Stimulated activated CD8-positive, alpha-beta memory T cell treated with anti-CD3 and anti-CD28 coated beads, Interleukin-12 subunit alpha, Interleukin-12 subunit beta, amount 100 ng/mL, for 1 hour (primary cell): ENCODE data around the gene GIPR.
A peak's percentile ranks its signal among the peaks of the same experiment; 100 is the strongest.
"Not testable (repeated sequence)": the region's sequence is repeated elsewhere in the genome, so short reads cannot be mapped to it uniquely, and the experiment has no call there.

Experiments
- DNase-seq: peaks from one replicate; pipeline ENCODE4 v3.0.0-alpha.2; 2020; ENCODE audit warnings: low read depth

GIPR gene

DNA sequence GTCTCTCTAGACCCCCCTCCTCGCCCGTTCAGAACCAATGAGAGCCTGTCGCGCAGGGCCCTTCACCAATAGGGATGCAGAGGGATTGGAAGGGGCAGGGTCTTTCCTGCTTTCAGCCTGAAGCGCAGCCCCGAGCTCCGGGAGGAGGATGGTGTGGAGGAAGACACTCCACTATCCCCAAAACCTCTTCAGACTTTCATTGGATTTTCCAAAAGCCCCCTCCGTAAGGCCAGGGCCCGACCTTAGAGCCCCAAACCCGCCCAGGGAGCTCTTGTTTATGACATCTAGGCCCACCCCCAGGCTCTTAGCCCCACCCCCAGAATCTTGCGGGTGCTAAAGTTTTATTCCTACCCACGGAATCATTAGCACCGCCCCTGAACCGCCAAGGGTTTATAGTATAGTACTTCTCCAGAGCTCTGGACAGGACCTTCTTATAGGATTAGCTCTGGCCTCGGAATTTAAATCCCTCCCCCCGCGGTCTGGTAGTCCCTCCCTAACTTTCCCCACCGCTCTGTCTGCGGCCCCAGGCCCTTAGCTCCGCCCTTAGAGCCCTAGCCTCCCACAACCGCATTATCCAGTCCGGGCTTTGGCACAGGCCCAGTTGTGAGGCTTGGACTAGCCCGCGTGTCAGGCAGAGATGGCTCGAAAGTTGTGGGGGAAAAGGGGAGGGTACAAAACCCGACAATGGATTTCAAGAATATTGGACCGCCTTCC, 22.2 kb upstream of the GIPR start:
- DNase-seq = peak; percentile 55

DNA sequence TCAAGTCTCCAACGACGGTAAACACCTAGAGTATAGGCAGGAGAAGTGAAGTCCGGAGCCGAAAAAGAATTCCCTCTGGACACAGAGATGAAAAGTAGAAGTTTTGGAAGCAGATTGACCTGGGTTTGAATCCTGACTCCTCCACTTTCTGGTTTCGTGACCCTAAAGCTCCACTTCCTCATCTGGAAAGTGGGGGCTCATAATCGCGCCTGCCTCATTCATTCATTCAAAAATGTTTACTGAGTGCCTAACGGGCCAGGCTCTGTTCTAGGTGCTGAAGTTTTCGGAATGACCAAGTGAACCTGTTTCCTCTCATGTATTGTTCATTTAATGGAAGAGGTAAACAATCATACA, 21.7 kb upstream of the GIPR start:
- DNase-seq = no peak

- no peak for DNase-seq
These were observed 17.3 kb upstream of the GIPR start for GRCh38 chr19:45650722-45651121.

- no peak for DNase-seq
These were observed 14.4 kb upstream of the GIPR start for GRCh38 chr19:45653634-45654033.

- no peak for DNase-seq
These were observed 12.9 kb upstream of the GIPR start for GRCh38 chr19:45655073-45655472.

- no peak for DNase-seq
These were observed 10.4 kb upstream of the GIPR start for GRCh38 chr19:45657520-45658167.

- no peak for DNase-seq
These were observed 8.8 kb upstream of the GIPR start for GRCh38 chr19:45659096-45659729.

DNA sequence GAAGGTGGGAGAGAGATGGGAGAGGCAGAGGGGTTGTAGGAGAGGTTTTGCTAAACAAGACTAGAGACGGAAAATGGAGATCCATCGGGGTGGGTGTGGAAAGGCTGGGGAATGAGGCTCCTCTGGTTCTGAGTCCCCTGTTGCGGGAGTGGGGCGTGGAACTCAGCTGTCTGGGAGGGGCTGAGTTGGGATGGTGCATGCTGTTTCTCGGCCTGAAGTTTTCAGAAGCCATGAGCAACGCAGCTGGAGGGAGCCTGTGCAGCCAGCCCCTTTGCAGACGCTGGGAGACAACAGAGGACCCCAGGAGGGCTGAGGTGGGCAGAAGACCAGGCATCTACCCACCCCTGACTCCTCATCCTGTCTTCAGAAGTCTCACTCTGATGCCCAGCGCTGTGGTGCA, 7.4 kb upstream of the GIPR start:
- no peak for DNase-seq

GRCh38 chr19:45663800-45664199, 4.2 kb upstream of the GIPR start:
- no peak for DNase-seq

- DNase-seq = no peak
These were observed 3.4 kb upstream of the GIPR start for GRCh38 chr19:45664575-45664974.

DNA sequence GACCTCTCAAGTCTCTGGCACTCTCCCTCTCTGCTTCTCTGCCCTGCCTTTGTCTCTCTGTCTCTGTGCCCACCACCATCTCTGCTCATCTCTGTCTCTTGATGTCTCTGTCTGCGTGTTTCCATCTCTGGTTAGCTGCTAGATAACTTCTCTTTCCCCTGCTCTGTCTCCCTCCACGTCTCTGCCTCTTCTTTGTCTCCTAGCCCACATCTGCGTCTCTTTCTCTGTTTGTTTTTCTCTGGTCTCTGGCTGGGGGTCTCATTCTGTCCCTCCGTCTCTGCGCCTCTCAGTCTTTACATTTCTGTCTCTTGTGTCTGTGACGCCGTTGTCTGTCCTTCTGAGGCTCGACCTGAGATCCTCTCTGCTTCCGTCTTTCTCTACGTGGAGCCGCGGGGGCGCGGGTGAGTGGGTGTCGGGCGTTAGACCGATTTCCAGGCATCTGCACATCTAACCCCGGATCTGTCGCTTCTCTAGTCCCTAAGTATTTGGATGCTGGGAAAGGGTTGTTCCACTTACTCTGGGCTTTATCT, 386 bp downstream of the GIPR start:
- DNase-seq = no peak

- no peak for DNase-seq
These were observed 2.8 kb downstream of the GIPR start for GRCh38 chr19:45670670-45671453.

- no peak for DNase-seq
These were observed 6.9 kb downstream of the GIPR start for GRCh38 chr19:45674946-45675345.

GRCh38 chr19:45676851-45677263, 8.8 kb downstream of the GIPR start:
- DNase-seq = peak; percentile 33

GRCh38 chr19:45677351-45678230, 9.6 kb downstream of the GIPR start:
- peak; percentile 62 for DNase-seq

DNA sequence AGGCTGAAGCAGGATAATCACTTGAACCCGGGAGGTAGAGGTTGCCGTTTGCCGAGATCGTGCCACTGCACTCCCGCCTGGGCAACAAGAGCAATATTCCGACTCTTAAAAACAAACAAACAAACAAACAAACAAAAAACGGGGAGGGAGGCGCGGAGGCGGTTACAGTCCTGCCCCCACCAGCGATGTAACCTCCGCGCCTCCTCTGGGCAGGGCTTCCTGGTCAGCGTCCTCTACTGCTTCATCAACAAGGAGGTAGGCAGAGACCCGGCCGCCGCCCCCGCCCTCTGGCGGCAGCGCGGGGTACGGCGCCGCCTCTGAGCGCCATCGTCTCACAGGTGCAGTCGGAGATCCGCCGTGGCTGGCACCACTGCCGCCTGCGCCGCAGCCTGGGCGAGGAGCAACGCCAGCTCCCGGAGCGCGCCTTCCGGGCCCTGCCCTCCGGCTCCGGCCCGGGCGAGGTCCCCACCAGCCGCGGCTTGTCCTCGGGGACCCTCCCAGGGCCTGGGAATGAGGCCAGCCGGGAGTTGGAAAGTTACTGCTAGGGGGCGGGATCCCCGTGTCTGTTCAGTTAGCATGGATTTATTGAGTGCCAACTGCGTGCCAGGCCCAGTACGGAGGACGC, 13.5 kb downstream of the GIPR start:
- peak; percentile 75 for DNase-seq

GRCh38 chr19:45682117-45682516, 14.1 kb downstream of the GIPR start:
- DNase-seq = no peak

DNA sequence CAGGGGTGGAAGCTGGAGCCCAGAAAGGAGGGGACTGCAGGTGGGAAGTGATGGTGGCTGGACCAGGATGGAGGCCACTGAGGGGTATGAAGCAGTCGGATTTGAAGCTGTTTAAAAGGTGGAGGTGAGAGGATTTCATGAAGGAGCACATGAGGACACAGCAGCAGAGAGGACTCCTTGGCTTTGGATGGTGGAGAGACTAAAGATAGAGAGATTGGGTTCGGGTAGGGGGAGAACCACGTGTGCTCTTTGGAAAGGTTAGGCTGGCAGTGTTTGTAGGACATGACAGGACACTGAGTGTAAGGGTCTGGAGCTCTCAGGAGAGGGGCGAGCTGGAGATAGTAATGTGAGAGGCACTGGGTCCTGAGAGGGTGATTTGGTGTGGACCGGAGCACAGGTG, 14.9 kb downstream of the GIPR start:
- DNase-seq = no peak

DNA sequence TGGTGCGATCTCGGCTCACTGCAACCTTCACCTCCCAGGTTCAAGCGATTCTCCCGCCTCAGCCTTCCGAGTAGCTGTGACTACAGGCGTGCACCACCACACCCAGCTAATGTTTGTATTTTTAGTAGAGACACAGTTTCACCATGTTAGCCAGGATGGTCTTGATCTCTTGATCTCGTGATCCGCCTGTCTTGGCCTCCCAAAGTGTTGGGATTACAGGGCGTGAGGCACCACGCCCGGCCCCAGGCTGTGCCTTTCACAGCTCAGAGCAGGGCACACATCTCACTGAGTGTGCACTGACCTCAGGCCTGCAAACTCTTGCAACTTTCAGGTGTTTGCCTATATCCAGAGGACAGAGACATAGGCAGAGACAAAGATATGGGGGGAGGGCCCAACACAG, 17.0 kb downstream of the GIPR start:
- DNase-seq = not testable (repeated sequence)

- DNase-seq = no peak
These were observed 19.6 kb downstream of the GIPR start for GRCh38 chr19:45687599-45687998.
